Mammary epithelial cell (primary cell): ENCODE measurements around the gene CEP120.

Experiments
- EZH2 ChIP-seq: IDR thresholded peaks from 2 replicates; pipeline ENCODE4 v1.6.1; 2012; ENCODE audit warnings: low read length, inconsistent platforms, borderline replicate concordance
- TF ChIP-seq, protein P1 (sequence below), 2 donors: IDR thresholded peaks in 1 of 2; conservative IDR thresholded peaks in 1 of 2; 2 replicates each; pipeline ENCODE4 v1.5.1; 2011 to 2012; ENCODE audit warnings: inconsistent platforms in 2 of 2, low read length in 2 of 2, mild to moderate bottlenecking in 2 of 2, control low read depth in 1 of 2, low read depth in 1 of 2; ENCODE audit not compliant: insufficient read depth in 1 of 2; ENCODE audit errors: extremely low read depth in 1 of 2

GRCh38 chr5:123340928-123341327, 82.3 kb downstream of the CEP120 start:
- TF ChIP-seq, protein P1, sequence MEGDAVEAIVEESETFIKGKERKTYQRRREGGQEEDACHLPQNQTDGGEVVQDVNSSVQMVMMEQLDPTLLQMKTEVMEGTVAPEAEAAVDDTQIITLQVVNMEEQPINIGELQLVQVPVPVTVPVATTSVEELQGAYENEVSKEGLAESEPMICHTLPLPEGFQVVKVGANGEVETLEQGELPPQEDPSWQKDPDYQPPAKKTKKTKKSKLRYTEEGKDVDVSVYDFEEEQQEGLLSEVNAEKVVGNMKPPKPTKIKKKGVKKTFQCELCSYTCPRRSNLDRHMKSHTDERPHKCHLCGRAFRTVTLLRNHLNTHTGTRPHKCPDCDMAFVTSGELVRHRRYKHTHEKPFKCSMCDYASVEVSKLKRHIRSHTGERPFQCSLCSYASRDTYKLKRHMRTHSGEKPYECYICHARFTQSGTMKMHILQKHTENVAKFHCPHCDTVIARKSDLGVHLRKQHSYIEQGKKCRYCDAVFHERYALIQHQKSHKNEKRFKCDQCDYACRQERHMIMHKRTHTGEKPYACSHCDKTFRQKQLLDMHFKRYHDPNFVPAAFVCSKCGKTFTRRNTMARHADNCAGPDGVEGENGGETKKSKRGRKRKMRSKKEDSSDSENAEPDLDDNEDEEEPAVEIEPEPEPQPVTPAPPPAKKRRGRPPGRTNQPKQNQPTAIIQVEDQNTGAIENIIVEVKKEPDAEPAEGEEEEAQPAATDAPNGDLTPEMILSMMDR (conservative IDR thresholded peaks at IDR 0.05 in 1 of 2, IDR thresholded peaks at IDR 0.05 in 1 of 2; ENCODE audit: extremely low read depth in 1 of 2, insufficient read depth in 1 of 2, low read depth in 1 of 2, low read length in 2 of 2) = no peak
- no peak for TF ChIP-seq EZH2
